K562 (cell line): Measurements from ENCODE around the gene B3GAT3. TPM values are rescaled to one million over a fixed set of nuclear protein-coding genes. Genes with fewer than 3 reads are reported as not detected.

Experiments
- CBFA2T2 ChIP-seq: fragments of 450-650 bp; conservative IDR thresholded peaks from 2 replicates; pipeline ENCODE4 v1.6.1; 2017; ENCODE audit warnings: mild to moderate bottlenecking
- CBFA2T3 ChIP-seq: fragments of 450-650 bp; IDR thresholded peaks from 2 replicates; pipeline ENCODE4 v1.6.1; 2017
- NCOA6 ChIP-seq: fragments of 450-650 bp; IDR thresholded peaks from 2 replicates; pipeline ENCODE4 v1.6.1; 2017; ENCODE audit warnings: mild to moderate bottlenecking
- POLR2AphosphoS2 ChIP-seq: IDR thresholded peaks from 2 replicates; pipeline ENCODE4 v1.6.1; 2012; ENCODE audit warnings: low read length, improper control_type of control experiment
- POLR3A ChIP-seq: IDR thresholded peaks from 2 replicates; pipeline ENCODE4 v1.6.1; 2011; ENCODE audit warnings: borderline replicate concordance, mild to moderate bottlenecking, moderate library complexity; ENCODE audit not compliant: insufficient read length, insufficient read depth; ENCODE audit errors: extremely low read depth
- ZKSCAN1 ChIP-seq: fragments of 150-350 bp; IDR thresholded peaks from 2 replicates; pipeline ENCODE4 v1.6.1; 2016; ENCODE audit warnings: low read depth, low read length
- ZNF239 ChIP-seq: fragments of 250-450 bp; sonication (Bioruptor Pico); IDR thresholded peaks from 2 replicates; pipeline ENCODE4 v1.4.0; 2020; ENCODE audit warnings: mild to moderate bottlenecking
- ZNF668 ChIP-seq: fragments of 250-450 bp; sonication (Bioruptor Pico); IDR thresholded peaks from 2 replicates; pipeline ENCODE4 v1.8.0; 2022; ENCODE audit warnings: mild to moderate bottlenecking, inconsistent platforms
- polyA plus RNA-seq, 8 experiments: library from polyadenylated mRNA; depleted of rRNA in 4 of 8; stranded (reverse) in 5 of 8; unstranded in 3 of 8; fragments of >200 nt; fragmentation: Nextera tagmentation in 2 of 8; fragmentation: Illumina TruSeq in 1 of 8; extraction: Ambion mirVana in 2 of 8; extraction: Trizol in 1 of 8; gene quantifications; 2 replicates each; pipeline versions ENCODE4 v1.2.1 to v1.2.3, GENCODE V29; 2011 to 2014; ENCODE audit warnings: inconsistent platforms in 1 of 8, missing spikeins in 1 of 8
- total RNA-seq, 7 experiments: library from RNA; depleted of rRNA in 6 of 7; stranded (reverse); fragments of >200 nt in 6 of 7; fragmentation: Illumina TruSeq in 2 of 7; extraction: Trizol in 2 of 7; gene quantifications; 2 replicates each; pipeline versions ENCODE4 v1.2.1 to v1.2.3, GENCODE V29; 2011 to 2021; ENCODE audit warnings: low replicate concordance in 1 of 7
- TF ChIP-seq, protein P1 (sequence below), 2 experiments: fragments of 450-650 bp; conservative IDR thresholded peaks; 2 replicates each; pipeline ENCODE4 v1.6.1; 2017; ENCODE audit warnings: mild to moderate bottlenecking in 2 of 2, moderate library complexity in 2 of 2
- TF ChIP-seq, protein P2 (sequence below): sonication (generic); formaldehyde crosslinking; IDR thresholded peaks from 2 replicates; pipeline ENCODE4 v1.8.0; 2023; ENCODE audit warnings: missing genetic modification reagents, mild to moderate bottlenecking, borderline replicate concordance
- TF ChIP-seq, protein P3 (sequence below): fragments of 250-450 bp; sonication (Bioruptor Pico); IDR thresholded peaks from 2 replicates; pipeline ENCODE4 v1.5.0; 2020; ENCODE audit warnings: mild to moderate bottlenecking
- TF ChIP-seq, protein P4 (sequence below): fragments of 200-800 bp; sonication (Bioruptor generic); IDR thresholded peaks from 2 replicates; pipeline ENCODE4 v1.6.1; 2017; ENCODE audit warnings: missing genetic modification characterization, missing compliant biosample characterization
- TF ChIP-seq, protein P5 (sequence below): fragments of 250-450 bp; sonication (Bioruptor Pico); IDR thresholded peaks from 2 replicates; pipeline ENCODE4 v1.4.0; 2020; ENCODE audit warnings: mild to moderate bottlenecking
- TF ChIP-seq, protein P6 (sequence below): fragments of 250-450 bp; sonication (Bioruptor Pico); IDR thresholded peaks from 2 replicates; pipeline ENCODE4 v1.8.0; 2022; ENCODE audit warnings: inconsistent platforms

The B3GAT3 gene
- total and polyA plus RNA-seq, 9 of the 15 experiments (the other 6 are each of a cell fraction or from before 2014, with no cell fraction given) = 0.30 to 64.0 (median 21.4) TPM

DNA sequence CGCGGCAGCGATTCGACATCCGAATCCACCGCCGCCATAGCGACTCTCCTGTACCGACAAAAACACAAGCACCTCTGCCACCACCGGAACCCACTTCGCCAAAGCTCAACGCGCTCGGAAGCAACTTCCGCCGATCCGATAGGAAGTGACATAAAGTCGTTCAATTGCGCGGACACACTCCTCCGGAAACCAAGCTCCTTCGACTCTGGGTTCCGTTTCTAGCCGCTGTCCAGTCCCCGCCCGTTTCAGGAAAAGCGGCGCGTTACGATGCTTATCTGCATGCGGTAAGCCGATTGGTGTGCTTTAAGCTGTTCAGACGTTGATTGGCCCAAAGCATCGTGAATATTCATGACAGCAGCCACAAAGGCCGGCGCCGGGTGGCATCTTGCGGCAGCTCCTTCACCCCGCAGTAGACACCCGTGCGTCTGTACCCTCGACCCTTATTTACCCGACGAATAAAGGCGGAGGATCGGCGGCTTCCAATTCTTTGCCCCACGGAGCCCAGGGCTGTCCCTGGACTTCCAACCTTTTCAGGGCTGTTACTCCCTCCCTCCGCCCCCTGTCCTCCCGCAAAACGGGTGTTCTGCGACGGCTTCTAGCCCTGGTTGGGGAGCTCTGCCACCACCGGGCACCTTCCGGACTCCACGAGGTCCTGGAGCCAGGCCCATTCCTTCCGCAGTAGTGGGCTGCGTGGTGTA, 30.2 kb downstream of the B3GAT3 start, which contains the start of gene TUT1 (continued):
- TF ChIP-seq, protein P1, sequence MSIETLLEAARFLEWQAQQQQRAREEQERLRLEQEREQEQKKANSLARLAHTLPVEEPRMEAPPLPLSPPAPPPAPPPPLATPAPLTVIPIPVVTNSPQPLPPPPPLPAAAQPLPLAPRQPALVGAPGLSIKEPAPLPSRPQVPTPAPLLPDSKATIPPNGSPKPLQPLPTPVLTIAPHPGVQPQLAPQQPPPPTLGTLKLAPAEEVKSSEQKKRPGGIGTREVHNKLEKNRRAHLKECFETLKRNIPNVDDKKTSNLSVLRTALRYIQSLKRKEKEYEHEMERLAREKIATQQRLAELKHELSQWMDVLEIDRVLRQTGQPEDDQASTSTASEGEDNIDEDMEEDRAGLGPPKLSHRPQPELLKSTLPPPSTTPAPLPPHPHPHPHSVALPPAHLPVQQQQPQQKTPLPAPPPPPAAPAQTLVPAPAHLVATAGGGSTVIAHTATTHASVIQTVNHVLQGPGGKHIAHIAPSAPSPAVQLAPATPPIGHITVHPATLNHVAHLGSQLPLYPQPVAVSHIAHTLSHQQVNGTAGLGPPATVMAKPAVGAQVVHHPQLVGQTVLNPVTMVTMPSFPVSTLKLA (conservative IDR thresholded peaks at IDR 0.05) = peak; percentile 91 to 96
- TF ChIP-seq ZNF668 (CRISPR knock-in tag) (no peak), CBFA2T2 (no peak), ZNF239 (CRISPR knock-in tag) (no peak), ZKSCAN1 (peak; percentile 80), POLR3A (no peak), NCOA6 (no peak), CBFA2T3 (no peak), POLR2AphosphoS2 (peak; percentile 71; the same call in 1 of the 2 replicates)
- TF ChIP-seq, protein P2, sequence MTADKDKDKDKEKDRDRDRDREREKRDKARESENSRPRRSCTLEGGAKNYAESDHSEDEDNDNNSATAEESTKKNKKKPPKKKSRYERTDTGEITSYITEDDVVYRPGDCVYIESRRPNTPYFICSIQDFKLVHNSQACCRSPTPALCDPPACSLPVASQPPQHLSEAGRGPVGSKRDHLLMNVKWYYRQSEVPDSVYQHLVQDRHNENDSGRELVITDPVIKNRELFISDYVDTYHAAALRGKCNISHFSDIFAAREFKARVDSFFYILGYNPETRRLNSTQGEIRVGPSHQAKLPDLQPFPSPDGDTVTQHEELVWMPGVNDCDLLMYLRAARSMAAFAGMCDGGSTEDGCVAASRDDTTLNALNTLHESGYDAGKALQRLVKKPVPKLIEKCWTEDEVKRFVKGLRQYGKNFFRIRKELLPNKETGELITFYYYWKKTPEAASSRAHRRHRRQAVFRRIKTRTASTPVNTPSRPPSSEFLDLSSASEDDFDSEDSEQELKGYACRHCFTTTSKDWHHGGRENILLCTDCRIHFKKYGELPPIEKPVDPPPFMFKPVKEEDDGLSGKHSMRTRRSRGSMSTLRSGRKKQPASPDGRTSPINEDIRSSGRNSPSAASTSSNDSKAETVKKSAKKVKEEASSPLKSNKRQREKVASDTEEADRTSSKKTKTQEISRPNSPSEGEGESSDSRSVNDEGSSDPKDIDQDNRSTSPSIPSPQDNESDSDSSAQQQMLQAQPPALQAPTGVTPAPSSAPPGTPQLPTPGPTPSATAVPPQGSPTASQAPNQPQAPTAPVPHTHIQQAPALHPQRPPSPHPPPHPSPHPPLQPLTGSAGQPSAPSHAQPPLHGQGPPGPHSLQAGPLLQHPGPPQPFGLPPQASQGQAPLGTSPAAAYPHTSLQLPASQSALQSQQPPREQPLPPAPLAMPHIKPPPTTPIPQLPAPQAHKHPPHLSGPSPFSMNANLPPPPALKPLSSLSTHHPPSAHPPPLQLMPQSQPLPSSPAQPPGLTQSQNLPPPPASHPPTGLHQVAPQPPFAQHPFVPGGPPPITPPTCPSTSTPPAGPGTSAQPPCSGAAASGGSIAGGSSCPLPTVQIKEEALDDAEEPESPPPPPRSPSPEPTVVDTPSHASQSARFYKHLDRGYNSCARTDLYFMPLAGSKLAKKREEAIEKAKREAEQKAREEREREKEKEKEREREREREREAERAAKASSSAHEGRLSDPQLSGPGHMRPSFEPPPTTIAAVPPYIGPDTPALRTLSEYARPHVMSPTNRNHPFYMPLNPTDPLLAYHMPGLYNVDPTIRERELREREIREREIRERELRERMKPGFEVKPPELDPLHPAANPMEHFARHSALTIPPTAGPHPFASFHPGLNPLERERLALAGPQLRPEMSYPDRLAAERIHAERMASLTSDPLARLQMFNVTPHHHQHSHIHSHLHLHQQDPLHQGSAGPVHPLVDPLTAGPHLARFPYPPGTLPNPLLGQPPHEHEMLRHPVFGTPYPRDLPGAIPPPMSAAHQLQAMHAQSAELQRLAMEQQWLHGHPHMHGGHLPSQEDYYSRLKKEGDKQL (CRISPR knock-in tag) = no peak
- TF ChIP-seq, protein P3, sequence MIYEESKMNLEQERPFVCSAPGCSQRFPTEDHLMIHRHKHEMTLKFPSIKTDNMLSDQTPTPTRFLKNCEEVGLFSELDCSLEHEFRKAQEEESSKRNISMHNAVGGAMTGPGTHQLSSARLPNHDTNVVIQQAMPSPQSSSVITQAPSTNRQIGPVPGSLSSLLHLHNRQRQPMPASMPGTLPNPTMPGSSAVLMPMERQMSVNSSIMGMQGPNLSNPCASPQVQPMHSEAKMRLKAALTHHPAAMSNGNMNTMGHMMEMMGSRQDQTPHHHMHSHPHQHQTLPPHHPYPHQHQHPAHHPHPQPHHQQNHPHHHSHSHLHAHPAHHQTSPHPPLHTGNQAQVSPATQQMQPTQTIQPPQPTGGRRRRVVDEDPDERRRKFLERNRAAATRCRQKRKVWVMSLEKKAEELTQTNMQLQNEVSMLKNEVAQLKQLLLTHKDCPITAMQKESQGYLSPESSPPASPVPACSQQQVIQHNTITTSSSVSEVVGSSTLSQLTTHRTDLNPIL (CRISPR knock-in tag) = no peak
- TF ChIP-seq, protein P4, sequence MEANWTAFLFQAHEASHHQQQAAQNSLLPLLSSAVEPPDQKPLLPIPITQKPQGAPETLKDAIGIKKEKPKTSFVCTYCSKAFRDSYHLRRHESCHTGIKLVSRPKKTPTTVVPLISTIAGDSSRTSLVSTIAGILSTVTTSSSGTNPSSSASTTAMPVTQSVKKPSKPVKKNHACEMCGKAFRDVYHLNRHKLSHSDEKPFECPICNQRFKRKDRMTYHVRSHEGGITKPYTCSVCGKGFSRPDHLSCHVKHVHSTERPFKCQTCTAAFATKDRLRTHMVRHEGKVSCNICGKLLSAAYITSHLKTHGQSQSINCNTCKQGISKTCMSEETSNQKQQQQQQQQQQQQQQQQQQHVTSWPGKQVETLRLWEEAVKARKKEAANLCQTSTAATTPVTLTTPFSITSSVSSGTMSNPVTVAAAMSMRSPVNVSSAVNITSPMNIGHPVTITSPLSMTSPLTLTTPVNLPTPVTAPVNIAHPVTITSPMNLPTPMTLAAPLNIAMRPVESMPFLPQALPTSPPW (CRISPR knock-in tag) = peak; percentile 80
- TF ChIP-seq, protein P5, sequence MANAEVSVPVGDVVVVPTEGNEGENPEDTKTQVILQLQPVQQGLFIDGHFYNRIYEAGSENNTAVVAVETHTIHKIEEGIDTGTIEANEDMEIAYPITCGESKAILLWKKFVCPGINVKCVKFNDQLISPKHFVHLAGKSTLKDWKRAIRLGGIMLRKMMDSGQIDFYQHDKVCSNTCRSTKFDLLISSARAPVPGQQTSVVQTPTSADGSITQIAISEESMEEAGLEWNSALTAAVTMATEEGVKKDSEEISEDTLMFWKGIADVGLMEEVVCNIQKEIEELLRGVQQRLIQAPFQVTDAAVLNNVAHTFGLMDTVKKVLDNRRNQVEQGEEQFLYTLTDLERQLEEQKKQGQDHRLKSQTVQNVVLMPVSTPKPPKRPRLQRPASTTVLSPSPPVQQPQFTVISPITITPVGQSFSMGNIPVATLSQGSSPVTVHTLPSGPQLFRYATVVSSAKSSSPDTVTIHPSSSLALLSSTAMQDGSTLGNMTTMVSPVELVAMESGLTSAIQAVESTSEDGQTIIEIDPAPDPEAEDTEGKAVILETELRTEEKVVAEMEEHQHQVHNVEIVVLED = peak; percentile 80
- TF ChIP-seq, protein P6, sequence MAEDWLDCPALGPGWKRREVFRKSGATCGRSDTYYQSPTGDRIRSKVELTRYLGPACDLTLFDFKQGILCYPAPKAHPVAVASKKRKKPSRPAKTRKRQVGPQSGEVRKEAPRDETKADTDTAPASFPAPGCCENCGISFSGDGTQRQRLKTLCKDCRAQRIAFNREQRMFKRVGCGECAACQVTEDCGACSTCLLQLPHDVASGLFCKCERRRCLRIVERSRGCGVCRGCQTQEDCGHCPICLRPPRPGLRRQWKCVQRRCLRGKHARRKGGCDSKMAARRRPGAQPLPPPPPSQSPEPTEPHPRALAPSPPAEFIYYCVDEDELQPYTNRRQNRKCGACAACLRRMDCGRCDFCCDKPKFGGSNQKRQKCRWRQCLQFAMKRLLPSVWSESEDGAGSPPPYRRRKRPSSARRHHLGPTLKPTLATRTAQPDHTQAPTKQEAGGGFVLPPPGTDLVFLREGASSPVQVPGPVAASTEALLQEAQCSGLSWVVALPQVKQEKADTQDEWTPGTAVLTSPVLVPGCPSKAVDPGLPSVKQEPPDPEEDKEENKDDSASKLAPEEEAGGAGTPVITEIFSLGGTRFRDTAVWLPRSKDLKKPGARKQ (CRISPR knock-in tag) = no peak
